Neural crest cell (in vitro differentiated cells): ENCODE measurements around the gene RAP2A. TPM values are rescaled to one million over a fixed set of nuclear protein-coding genes. Genes with fewer than 3 reads are reported as not detected.

Experiments
- DNase-seq: peaks from one replicate; pipeline ENCODE4 v3.0.0; 2021; ENCODE audit warnings: low read depth, mixed read lengths, low spot score
- H3K27ac Mint-ChIP-seq: one replicate; pipeline ENCODE4 v1.8.0; 2021; ENCODE audit warnings: mild to moderate bottlenecking, mixed read lengths; ENCODE audit not compliant: unreplicated experiment
- H3K27me3 Mint-ChIP-seq: 2 replicates; pipeline ENCODE4 v1.8.0; 2021; ENCODE audit warnings: low read depth, mild to moderate bottlenecking, mixed read lengths
- H3K36me3 Mint-ChIP-seq: 2 replicates; pipeline ENCODE4 v1.8.0; 2021; ENCODE audit warnings: low read depth, mild to moderate bottlenecking, mixed read lengths
- H3K4me1 Mint-ChIP-seq: 2 replicates; pipeline ENCODE4 v1.8.0; 2021; ENCODE audit warnings: mixed read lengths
- H3K4me3 Mint-ChIP-seq: one replicate; pipeline ENCODE4 v1.8.0; 2021; ENCODE audit warnings: mild to moderate bottlenecking, mixed read lengths
- H3K9me3 Mint-ChIP-seq: 2 replicates; pipeline ENCODE4 v1.8.0; 2021; ENCODE audit warnings: mixed read lengths
- total RNA-seq: library from RNA; stranded (reverse); gene quantifications from 2 replicates; pipeline ENCODE4 v1.2.1, GENCODE V29; 2021
- TF ChIP-seq, protein P1 (sequence below): fragments of 200-600 bp; sonication (generic); conservative IDR thresholded peaks from 2 replicates; pipeline ENCODE4 v1.5.0; 2021; ENCODE audit warnings: antibody characterized with exemption, mild to moderate bottlenecking

RAP2A gene
- total RNA-seq, 1 donor from 2014 or later, result 47.2 TPM

GRCh38 chr13:97408938-97409337, 25.0 kb upstream of the RAP2A start:
- no peak for DNase-seq
- H3K4me3 Mint-ChIP-seq, result no peak overlapping the region
- TF ChIP-seq, protein P1, sequence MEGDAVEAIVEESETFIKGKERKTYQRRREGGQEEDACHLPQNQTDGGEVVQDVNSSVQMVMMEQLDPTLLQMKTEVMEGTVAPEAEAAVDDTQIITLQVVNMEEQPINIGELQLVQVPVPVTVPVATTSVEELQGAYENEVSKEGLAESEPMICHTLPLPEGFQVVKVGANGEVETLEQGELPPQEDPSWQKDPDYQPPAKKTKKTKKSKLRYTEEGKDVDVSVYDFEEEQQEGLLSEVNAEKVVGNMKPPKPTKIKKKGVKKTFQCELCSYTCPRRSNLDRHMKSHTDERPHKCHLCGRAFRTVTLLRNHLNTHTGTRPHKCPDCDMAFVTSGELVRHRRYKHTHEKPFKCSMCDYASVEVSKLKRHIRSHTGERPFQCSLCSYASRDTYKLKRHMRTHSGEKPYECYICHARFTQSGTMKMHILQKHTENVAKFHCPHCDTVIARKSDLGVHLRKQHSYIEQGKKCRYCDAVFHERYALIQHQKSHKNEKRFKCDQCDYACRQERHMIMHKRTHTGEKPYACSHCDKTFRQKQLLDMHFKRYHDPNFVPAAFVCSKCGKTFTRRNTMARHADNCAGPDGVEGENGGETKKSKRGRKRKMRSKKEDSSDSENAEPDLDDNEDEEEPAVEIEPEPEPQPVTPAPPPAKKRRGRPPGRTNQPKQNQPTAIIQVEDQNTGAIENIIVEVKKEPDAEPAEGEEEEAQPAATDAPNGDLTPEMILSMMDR, result no peak
- H3K9me3 Mint-ChIP-seq, result peaks cover 6% of the 10 kb centered on the region
- H3K4me1 Mint-ChIP-seq, result peaks cover 1% of the 10 kb centered on the region
- no peaks in the 10 kb centered on the region for H3K36me3 Mint-ChIP-seq
- H3K27me3 Mint-ChIP-seq, result no peaks in the 10 kb centered on the region
- H3K27ac Mint-ChIP-seq, result no peak overlapping the region

DNA sequence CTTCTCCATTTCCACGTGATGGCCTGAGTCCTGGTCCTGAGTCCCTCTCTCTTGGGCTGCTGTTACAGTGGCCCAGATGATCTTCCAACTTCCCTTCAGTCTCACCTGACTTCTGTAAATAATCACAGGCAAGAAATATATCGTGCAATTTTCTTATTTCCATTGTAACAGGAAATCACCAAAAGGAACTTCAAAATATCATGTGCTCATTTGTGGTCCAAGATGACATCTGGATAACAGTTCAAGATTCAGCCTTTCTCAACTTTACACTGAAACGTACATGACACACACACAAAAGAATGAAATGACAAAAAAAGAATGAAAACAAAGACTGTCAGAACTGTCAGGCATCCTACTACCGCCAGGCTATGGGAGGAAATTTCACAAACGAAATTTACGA, 22.0 kb upstream of the RAP2A start:
- Mint-ChIP-seq H3K36me3 (no peaks in the 10 kb centered on the region), H3K4me1 (peaks cover 9% of the 10 kb centered on the region), H3K4me3 (no peak overlapping the region), H3K9me3 (peaks cover 4% of the 10 kb centered on the region), H3K27me3 (no peaks in the 10 kb centered on the region), H3K27ac (no peak overlapping the region)
- no peak for DNase-seq
- TF ChIP-seq, protein P1, result no peak

DNA sequence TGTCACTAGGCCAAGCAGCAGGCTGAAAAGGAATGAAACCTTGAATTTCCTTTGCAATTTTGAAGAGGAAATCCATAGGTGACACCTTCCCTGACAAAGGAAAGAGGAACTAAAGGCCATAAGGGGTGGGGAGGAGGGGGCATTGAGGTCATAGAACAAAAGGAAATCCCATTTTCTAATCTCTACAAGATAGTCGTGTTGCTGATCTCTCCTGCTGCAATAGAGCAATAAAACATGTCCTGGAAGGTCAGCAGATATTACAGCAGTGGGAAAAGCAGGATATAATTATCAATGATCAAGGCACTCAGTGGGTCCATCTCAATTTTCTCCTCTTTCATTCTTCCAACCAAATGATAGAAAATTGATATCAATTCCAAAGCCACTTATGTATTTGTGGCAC, 20.3 kb upstream of the RAP2A start:
- Mint-ChIP-seq H3K36me3 (no peaks in the 10 kb centered on the region), H3K9me3 (peaks cover 3% of the 10 kb centered on the region), H3K27ac (no peak overlapping the region), H3K27me3 (no peaks in the 10 kb centered on the region), H3K4me3 (no peak overlapping the region), H3K4me1 (peaks cover 9% of the 10 kb centered on the region)
- DNase-seq, result no peak
- TF ChIP-seq, protein P1, result no peak

DNA sequence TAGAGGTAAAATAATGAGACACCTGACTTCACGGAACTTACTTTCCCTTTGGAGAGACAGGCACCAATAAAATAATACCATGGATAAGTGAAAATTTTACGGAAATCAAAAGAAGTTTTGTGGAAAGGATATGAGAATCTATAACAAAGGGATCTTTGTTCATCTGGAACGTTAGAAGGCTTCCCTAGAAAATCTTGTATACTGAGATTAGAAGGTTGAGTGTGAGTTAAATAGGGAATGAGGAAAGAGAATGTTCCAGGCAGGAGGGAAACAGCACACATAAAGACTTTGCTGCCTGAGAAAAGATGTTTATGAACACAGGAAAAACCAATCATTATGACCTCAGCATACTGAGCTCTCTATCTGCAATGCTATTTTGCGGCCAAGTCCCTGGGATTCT, 19.6 kb upstream of the RAP2A start:
- Mint-ChIP-seq H3K36me3 (no peaks in the 10 kb centered on the region), H3K9me3 (no peaks in the 10 kb centered on the region), H3K4me3 (no peak overlapping the region), H3K27me3 (no peaks in the 10 kb centered on the region), H3K4me1 (peaks cover 9% of the 10 kb centered on the region), H3K27ac (peak overlapping the region; percentile 58)
- DNase-seq, result no peak
- TF ChIP-seq, protein P1, result no peak

GRCh38 chr13:97417698-97418097, 16.3 kb upstream of the RAP2A start:
- Mint-ChIP-seq H3K4me1 (peaks cover 9% of the 10 kb centered on the region), H3K9me3 (no peaks in the 10 kb centered on the region), H3K4me3 (no peak overlapping the region), H3K27ac (no peak overlapping the region), H3K27me3 (no peaks in the 10 kb centered on the region), H3K36me3 (no peaks in the 10 kb centered on the region)
- TF ChIP-seq, protein P1, result no peak
- DNase-seq, result no peak
